Jurkat, Clone E6-1 (cell line): ENCODE data around the gene IL25.
"Not testable (repeated sequence)": the region's sequence is repeated elsewhere in the genome, so short reads cannot be mapped to it uniquely, and the experiment has no call there.

Experiments
- DNase-seq: peaks from one replicate; pipeline ENCODE4 v3.0.0-alpha.2; 2011; ENCODE audit warnings: low read depth, low spot score
- H3K4me3 ChIP-seq: 2 replicates; pipeline ENCODE4 v1.5.1; 2011; ENCODE audit warnings: mild to moderate bottlenecking, low read length, control low read depth, moderate library complexity

The IL25 gene

DNA sequence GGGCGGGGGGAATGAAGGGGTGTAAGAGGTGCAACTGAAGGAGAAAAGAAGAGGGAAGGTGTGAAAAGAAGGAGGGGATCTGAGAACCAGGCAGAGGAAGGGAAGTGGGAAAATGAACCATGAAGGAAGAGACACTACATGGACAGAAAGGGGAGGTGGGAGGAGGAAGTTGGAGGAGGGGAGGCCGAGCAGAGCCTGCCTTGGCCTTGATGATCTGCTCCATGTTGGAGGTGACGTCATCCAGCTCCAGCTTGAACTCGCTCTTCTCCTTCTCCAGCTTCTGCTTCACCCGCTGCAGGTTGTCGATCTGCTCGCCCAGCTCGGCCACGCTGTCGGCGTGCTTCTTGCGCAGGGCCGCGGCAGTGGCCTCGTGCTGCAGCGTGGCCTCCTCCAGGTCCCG, 47.0 kb downstream of the IL25 start:
- H3K4me3 ChIP-seq, DNase-seq: not testable (repeated sequence)

DNA sequence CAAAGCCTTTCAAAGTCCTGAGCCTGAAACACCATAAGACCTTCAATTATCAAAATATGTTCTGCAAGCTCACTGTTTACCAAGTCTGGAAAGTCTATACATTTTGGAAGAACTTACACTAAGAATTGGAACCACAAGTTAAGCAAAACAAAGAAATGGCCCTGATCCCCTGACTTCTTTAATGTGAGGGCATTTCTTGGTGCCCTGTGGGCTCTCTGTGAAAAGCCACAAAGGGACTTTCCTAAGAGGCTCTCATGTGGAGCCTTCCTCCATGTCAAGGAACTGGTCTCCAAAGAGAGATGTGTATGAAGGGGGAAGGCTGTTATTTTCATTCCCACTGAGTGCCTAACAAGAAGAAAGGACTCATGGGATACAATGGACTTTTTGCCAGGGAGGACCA, 49.0 kb downstream of the IL25 start:
- no peak overlapping the region for H3K4me3 ChIP-seq
- DNase-seq, result no peak

DNA sequence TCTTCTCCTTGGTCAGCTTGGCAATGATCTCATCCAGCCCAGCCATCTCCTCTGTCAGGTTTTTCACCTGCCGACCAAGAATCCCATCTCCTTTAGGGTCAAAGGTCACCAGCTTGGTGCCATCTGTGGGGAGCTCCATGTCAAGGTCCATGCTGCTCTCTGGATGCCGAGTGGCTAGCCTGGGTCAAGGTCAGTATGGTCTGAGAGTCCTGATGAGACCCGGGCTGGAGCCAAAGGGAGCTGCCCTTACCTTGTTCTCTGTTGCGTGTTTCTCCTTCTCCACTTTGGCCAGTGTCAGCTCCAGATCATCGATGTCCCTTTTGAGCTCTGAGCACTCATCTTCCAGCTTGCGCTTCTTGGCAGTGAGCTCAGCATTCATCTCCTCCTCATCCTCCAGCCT, 51.0 kb downstream of the IL25 start:
- no peak for DNase-seq
- H3K4me3 ChIP-seq, result no peak overlapping the region

DNA sequence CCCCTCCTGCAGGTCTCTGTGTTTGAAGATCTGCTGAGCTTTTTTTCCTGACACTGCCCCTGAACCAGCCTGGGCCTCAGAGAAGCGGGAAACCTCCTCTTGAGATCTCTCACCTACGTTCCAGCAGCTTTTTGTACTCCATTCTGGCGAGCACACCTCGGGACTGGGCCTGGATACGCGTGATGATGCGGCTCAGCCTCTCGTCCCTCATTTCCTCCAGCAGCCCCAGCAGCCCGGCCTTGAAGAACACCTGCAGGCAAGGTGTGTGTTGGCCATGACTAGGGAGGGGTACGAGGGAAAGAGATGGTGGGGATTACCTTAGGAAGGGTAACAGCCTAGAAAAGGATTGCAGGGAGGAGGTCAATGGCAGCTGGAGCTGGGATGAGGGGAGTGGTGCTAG, 52.6 kb downstream of the IL25 start:
- H3K4me3 ChIP-seq, result no peak overlapping the region
- DNase-seq, result no peak

DNA sequence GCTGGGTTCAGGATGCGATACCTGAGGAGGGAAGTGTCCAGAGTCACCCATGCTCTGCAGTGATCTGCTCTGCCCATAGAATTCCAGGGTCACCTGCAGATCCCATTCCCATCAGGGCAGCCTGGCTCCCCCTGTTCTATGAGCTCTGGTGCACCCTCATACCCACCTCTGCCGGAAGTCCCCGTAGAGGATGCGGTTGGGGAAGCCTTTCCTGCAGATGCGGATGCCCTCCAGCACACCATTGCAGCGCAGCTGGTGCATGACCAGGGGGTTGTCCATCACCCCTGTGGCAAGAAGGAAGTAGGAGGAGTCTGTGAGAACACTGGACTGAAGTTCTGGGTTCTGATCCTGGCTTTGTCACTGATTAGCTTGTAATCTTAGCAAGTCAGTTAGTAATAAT, 53.2 kb downstream of the IL25 start:
- not testable (repeated sequence) for H3K4me3 ChIP-seq, DNase-seq
